NCI-H1436 (cell line): ENCODE data around the gene IFT52.
"Not testable (repeated sequence)": the region's sequence is repeated elsewhere in the genome, so short reads cannot be mapped to it uniquely, and the experiment has no call there.

Experiments
- DNase-seq: peaks from one replicate; lab custom pipeline; 2025; lab: John Stamatoyannopoulos, UW

The IFT52 gene

GRCh38 chr20:43567477-43567876 lies 23.3 kb upstream of the IFT52 start:
- DNase-seq: no peak

GRCh38 chr20:43568706-43569105 lies 22.0 kb upstream of the IFT52 start:
- DNase-seq: no peak

- DNase-seq: no peak
These were observed 21.5 kb upstream of the IFT52 start for GRCh38 chr20:43569282-43569681.

GRCh38 chr20:43570496-43570895 lies 20.2 kb upstream of the IFT52 start:
- no peak for DNase-seq

- no peak for DNase-seq
These were observed 19.4 kb upstream of the IFT52 start for GRCh38 chr20:43571310-43571709.

- DNase-seq: no peak
These were observed 19.0 kb upstream of the IFT52 start for GRCh38 chr20:43571771-43572170.

GRCh38 chr20:43572891-43573290 lies 17.8 kb upstream of the IFT52 start:
- no peak for DNase-seq

GRCh38 chr20:43576108-43576507 lies 14.6 kb upstream of the IFT52 start:
- no peak for DNase-seq

GRCh38 chr20:43579861-43580793 lies 10.6 kb upstream of the IFT52 start:
- no peak for DNase-seq

- DNase-seq: no peak
These were observed 7.4 kb upstream of the IFT52 start for GRCh38 chr20:43583133-43583864.

GRCh38 chr20:43583982-43584432 lies 6.7 kb upstream of the IFT52 start:
- no peak for DNase-seq

GRCh38 chr20:43584448-43585136 lies 6.1 kb upstream of the IFT52 start:
- no peak for DNase-seq

- DNase-seq: no peak
These were observed 4.1 kb upstream of the IFT52 start for GRCh38 chr20:43586641-43587040.

- not testable (repeated sequence) for DNase-seq
These were observed 2.2 kb upstream of the IFT52 start for GRCh38 chr20:43588526-43588925.

GRCh38 chr20:43590036-43590391 lies 723 bp upstream of the IFT52 start:
- DNase-seq: no peak

GRCh38 chr20:43601960-43602359 lies 11.2 kb downstream of the IFT52 start:
- DNase-seq: not testable (repeated sequence)

GRCh38 chr20:43603124-43603523 lies 12.4 kb downstream of the IFT52 start:
- no peak for DNase-seq

- DNase-seq: no peak
These were observed 15.0 kb downstream of the IFT52 start for GRCh38 chr20:43605715-43606114.

- DNase-seq: not testable (repeated sequence)
These were observed 16.5 kb downstream of the IFT52 start for GRCh38 chr20:43607278-43607677.

GRCh38 chr20:43631598-43631997 lies 40.9 kb downstream of the IFT52 start:
- no peak for DNase-seq

- no peak for DNase-seq
These were observed 45.7 kb downstream of the IFT52 start for GRCh38 chr20:43636429-43636828.

- DNase-seq: no peak
These were observed 51.8 kb downstream of the IFT52 start for GRCh38 chr20:43642548-43642947.
